Karpas-422 (cell line): ENCODE data around the gene PPT1. TPM values are rescaled to one million over a fixed set of nuclear protein-coding genes. Genes with fewer than 3 reads are reported as not detected.

ENCODE experiments used
- DNase-seq: peaks from one replicate; pipeline ENCODE4 v3.0.0-alpha.2; 2015
- H2AFZ ChIP-seq: fragments of 200-600 bp; sonication (generic); 2 replicates; pipeline ENCODE4 v1.6.1; 2014; ENCODE audit warnings: antibody characterized with exemption, low read length, mixed read lengths
- H3K27ac ChIP-seq: fragments of 200-600 bp; sonication (generic); 2 replicates; pipeline ENCODE4 v1.5.1; 2014; ENCODE audit warnings: mild to moderate bottlenecking, low read length, moderate library complexity
- H3K27me3 ChIP-seq: fragments of 200-600 bp; sonication (generic); 2 replicates; pipeline ENCODE4 v1.6.1; 2014; ENCODE audit warnings: low read length, mixed read lengths
- H3K36me3 ChIP-seq: fragments of 200-600 bp; sonication (generic); 2 replicates; pipeline ENCODE4 v1.6.1; 2014; ENCODE audit warnings: low read length, mixed read lengths; ENCODE audit not compliant: insufficient read depth
- H3K4me1 ChIP-seq: fragments of 200-600 bp; sonication (generic); 2 replicates; pipeline ENCODE4 v1.6.1; 2014; ENCODE audit warnings: mild to moderate bottlenecking, low read length, mixed read lengths
- H3K4me2 ChIP-seq: fragments of 200-600 bp; sonication (generic); 2 replicates; pipeline ENCODE4 v1.6.1; 2014; ENCODE audit warnings: low read length, low read depth, mild to moderate bottlenecking; ENCODE audit not compliant: poor library complexity, severe bottlenecking
- H3K4me3 ChIP-seq: fragments of 200-600 bp; sonication (generic); 2 replicates; pipeline ENCODE4 v1.5.1; 2014; ENCODE audit warnings: mild to moderate bottlenecking, antibody characterized with exemption, low read length, mixed read lengths
- H3K79me2 ChIP-seq: fragments of 200-600 bp; sonication (generic); 2 replicates; pipeline ENCODE4 v1.6.1; 2014; ENCODE audit warnings: mild to moderate bottlenecking, low read length, mixed read lengths
- H3K9ac ChIP-seq: fragments of 200-600 bp; sonication (generic); 2 replicates; pipeline ENCODE4 v1.6.0; 2014; ENCODE audit warnings: low read length
- H3K9me2 ChIP-seq: fragments of 200-600 bp; sonication (generic), shearing (Covaris generic); replicated peaks from 2 replicates; pipeline ENCODE4 v1.6.0; 2014; ENCODE audit warnings: mild to moderate bottlenecking, low read length, moderate library complexity; ENCODE audit not compliant: insufficient read depth
- H3K9me3 ChIP-seq: fragments of 300-700, 200-600 bp; sonication (generic); 2 replicates; pipeline ENCODE4 v1.6.1; 2014; ENCODE audit warnings: low read length, mixed read lengths
- H4K20me1 ChIP-seq: fragments of 200-600 bp; sonication (generic); 2 replicates; pipeline ENCODE4 v1.6.1; 2014; ENCODE audit warnings: mild to moderate bottlenecking, antibody characterized with exemption, low read length, low read depth; ENCODE audit not compliant: insufficient read depth
- total RNA-seq: library from RNA; depleted of rRNA; stranded (reverse); fragments of >200 nt; shearing (Covaris generic); gene quantifications from 2 replicates; pipeline ENCODE4 v1.2.3, GENCODE V29; 2014; ENCODE audit warnings: low replicate concordance

PPT1 gene
- total RNA-seq, 1 experiment from 2014 or later: 77.4 TPM

DNA sequence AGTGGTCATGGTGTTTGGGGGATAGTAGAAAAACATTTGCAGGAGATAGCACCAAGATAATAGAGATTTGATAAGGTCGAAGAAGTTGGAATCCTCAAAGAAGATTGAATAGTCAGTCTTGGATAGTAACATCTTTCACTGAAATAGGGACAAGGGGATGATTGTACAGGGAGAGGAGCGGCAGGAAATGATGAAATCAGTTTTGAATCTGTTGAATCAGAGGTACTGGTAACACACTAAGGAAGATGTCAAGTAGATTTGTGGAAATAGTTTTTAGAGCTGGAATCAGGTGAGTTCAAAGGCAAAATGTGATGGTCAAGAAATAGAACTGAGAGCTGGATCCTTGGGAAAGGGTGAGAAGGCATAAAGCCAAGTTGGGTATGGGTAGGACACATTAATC is 30.0 kb downstream of the PPT1 start:
- H3K27me3 ChIP-seq: no peaks in the 10 kb centered on the region
- H3K27ac ChIP-seq: peak overlapping the region; percentile 98
- no peaks in the 10 kb centered on the region for H4K20me1 ChIP-seq
- H3K36me3 ChIP-seq: peaks cover 70% of the 10 kb centered on the region
- H3K9ac ChIP-seq: 0 out of 2 replicates have a peak overlapping the region, but pooled peaks have one; percentile 6
- H2AFZ ChIP-seq: no peak overlapping the region
- H3K4me2 ChIP-seq: no peak overlapping the region
- H3K9me3 ChIP-seq: no peaks in the 10 kb centered on the region
- H3K4me3 ChIP-seq: no peak overlapping the region
- peaks cover 50% of the 10 kb centered on the region for H3K4me1 ChIP-seq
- no peaks in the 10 kb centered on the region for H3K9me2 ChIP-seq
- no peak for DNase-seq
- H3K79me2 ChIP-seq: peaks cover 15% of the 10 kb centered on the region

DNA sequence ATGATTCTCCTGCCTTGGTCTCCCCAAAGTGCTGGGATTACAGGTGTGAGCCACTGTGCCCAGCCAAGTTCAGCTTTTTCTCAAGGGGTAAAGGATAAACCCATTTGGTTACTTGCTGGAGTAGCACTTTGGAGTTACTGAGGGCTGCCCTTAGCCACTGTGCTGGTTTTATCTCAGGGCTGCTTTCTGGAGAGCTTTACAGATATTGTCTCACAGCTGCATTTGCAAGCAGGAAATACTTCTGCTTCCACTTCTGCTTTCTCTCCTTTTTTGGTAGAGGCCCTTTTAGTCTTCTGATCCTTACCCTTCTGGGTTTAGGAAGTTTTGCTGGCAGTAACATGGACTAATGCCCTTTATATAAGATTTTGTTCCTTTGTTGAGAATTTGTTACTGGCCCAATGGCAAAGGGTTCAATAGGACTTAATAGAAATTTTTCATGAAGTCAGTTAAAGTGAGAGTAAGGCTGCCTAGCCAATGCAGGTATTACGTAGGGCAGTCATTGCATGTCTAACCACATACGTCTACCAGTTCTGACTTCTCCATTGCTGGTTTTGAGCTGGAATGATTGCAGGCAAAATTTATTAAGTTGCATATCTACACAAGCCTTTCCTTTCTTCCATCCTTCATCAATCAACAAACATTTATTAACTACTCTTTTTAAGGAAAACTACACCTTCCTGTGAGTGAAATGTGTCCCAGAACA is 32.1 kb downstream of the PPT1 start:
- DNase-seq: peak; percentile 83
- Histone ChIP-seq H4K20me1 (no peaks in the 10 kb centered on the region), H3K9ac (peak overlapping the region; percentile 66), H3K79me2 (peaks cover 36% of the 10 kb centered on the region), H3K4me1 (peaks cover 71% of the 10 kb centered on the region), H3K4me2 (peak overlapping the region; percentile 74), H2AFZ (no peak overlapping the region), H3K9me2 (no peaks in the 10 kb centered on the region), H3K36me3 (peaks cover 72% of the 10 kb centered on the region), H3K9me3 (no peaks in the 10 kb centered on the region), H3K27ac (peak overlapping the region; percentile 98), H3K4me3 (peak overlapping the region; percentile 48; the same call in 1 of the 2 replicates), H3K27me3 (no peaks in the 10 kb centered on the region)

DNA sequence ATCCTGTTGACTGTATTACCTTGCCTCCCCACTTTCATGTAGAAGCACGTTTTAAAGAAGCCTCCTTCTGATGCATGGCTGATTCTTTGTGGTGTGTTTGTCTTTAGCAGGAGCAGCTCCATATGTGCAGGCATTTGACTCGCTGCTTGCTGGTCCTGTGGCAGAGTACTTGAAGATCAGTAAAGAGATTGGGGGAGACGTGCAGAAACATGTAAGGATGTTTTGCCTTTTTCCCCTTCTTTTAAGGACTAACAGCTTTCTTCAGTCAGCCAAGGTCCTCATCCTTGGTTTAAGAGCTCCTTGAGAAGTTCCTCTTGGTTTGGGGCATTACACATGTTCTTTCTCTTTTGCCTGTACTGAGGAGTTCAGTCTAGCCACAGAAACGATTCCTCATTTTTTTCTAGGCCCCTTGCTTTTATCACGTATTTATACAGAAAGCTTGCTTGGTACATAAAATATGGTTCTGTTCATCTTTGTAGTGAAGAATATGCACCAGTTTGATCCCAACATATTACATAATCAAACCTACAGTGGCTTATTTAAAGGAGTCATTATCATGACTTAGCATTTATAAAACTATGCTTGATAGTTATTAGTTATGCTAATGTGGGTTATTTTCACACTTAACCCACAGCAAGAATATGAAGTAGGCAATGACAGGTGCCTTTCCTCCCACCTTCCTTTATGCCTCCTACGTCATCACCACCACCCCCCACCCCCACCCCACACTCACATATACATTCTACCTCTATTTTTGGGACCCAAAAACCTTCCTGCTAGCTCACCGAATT is 36.9 kb downstream of the PPT1 start:
- H3K79me2 ChIP-seq: peaks cover 63% of the 10 kb centered on the region

DNA sequence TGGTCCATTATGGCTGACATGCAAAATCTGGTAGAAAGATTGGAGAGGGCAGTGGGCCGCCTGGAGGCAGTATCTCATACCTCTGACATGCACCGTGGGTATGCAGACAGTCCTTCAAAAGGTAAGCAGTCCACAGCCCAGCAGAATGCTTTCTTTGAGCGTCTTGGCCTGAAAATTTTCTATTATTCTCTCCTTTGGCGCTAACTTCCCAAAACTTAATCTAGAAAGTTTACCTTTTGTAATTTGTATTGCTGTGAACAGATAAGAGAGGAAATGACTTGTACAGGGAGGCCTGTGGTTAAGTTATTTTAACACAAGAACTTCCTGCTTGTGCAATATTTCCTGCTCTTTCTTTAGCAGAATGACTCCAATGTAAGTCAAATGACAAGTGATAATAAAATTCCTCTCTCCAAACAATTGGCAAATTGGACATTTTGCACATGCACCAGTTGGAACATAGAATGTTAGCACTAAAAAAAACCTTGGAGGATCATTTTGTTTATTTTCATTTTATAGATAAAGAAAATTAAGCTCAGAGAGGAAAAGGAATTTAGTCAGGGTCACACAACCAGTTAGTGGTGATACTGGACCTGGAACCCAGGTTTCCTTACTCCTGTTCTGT is 37.6 kb downstream of the PPT1 start:
- H3K4me3 ChIP-seq: peak overlapping the region; percentile 56
- peak overlapping the region; percentile 64 for H3K9ac ChIP-seq
- H3K36me3 ChIP-seq: peaks cover 35% of the 10 kb centered on the region
- no peaks in the 10 kb centered on the region for H3K9me3 ChIP-seq
- no peaks in the 10 kb centered on the region for H3K9me2 ChIP-seq
- peaks cover 3% of the 10 kb centered on the region; the same call in 1 of the 2 replicates for H4K20me1 ChIP-seq
- peaks cover 72% of the 10 kb centered on the region for H3K4me1 ChIP-seq
- H2AFZ ChIP-seq: no peak overlapping the region
- no peaks in the 10 kb centered on the region for H3K27me3 ChIP-seq
- peak overlapping the region; percentile 79 for H3K4me2 ChIP-seq
- H3K27ac ChIP-seq: peak overlapping the region; percentile 98
- peak; percentile 81 for DNase-seq
- H3K79me2 ChIP-seq: peaks cover 68% of the 10 kb centered on the region

More for the DNA sequence above, 36.9 kb downstream of the PPT1 start:
- H4K20me1 ChIP-seq: peaks cover 3% of the 10 kb centered on the region; the same call in 1 of the 2 replicates
- H3K27me3 ChIP-seq: no peaks in the 10 kb centered on the region
- H3K36me3 ChIP-seq: peaks cover 36% of the 10 kb centered on the region
- H3K27ac ChIP-seq: peak overlapping the region; percentile 98
- H3K9me2 ChIP-seq: no peaks in the 10 kb centered on the region
- no peak for DNase-seq
- H3K4me2 ChIP-seq: peak overlapping the region; percentile 79
- peak overlapping the region; percentile 64 for H3K9ac ChIP-seq
- H3K4me1 ChIP-seq: peaks cover 79% of the 10 kb centered on the region
- no peak overlapping the region for H2AFZ ChIP-seq
- H3K9me3 ChIP-seq: no peaks in the 10 kb centered on the region
- H3K4me3 ChIP-seq: peak overlapping the region; percentile 56; the same call in 1 of the 2 replicates

DNA sequence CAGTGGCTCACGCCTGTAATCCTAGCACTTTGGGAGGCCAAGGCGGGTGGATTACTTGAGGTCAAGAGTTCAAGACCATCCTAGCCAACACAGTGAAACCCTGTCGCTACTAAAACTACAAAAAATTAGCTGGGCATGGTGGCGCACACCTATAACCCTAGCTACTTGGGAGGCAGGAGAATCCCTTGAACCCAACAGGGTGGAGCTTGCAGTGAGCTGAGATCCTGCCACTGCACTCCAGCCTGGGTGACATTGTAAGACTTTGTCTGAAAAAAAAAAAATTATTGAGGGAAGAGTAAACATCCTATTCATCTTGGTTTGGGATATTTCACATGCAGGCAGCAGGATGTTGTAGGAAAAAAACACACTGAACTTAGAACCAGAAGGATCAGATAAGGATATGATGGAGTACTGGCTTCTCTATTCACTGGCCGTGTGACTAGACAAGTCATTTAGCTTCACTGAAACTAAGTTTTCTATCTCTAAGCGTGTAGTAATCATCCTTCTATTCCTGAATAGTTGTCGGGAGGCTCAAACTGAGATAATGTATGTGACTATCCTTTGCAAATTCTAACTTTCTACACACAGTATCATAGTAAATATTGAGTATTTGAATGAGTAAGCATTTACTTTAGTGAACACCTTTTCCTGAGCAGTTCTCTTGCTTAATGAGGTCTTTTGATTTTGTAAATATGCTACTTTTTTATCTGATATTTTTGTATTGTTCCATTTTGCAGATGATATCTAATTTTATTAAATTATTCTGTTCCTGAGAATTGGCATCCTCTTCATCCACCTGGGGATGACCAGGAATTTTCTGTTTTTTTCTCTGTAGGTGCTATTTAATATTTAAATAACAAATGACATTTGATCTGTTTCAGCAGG is 38.4 kb downstream of the PPT1 start:
- no peak for DNase-seq
- peaks cover 74% of the 10 kb centered on the region for H3K79me2 ChIP-seq
- no peaks in the 10 kb centered on the region for H3K27me3 ChIP-seq
- no peaks in the 10 kb centered on the region for H3K9me3 ChIP-seq
- H4K20me1 ChIP-seq: peaks cover 3% of the 10 kb centered on the region; the same call in 1 of the 2 replicates
- H3K4me1 ChIP-seq: peaks cover 65% of the 10 kb centered on the region
- H3K4me2 ChIP-seq: peak overlapping the region; percentile 79
- H3K9ac ChIP-seq: peak overlapping the region; percentile 12; the same call in 1 of the 2 replicates
- H3K27ac ChIP-seq: peak overlapping the region; percentile 98
- peaks cover 30% of the 10 kb centered on the region for H3K36me3 ChIP-seq
- peak overlapping the region; percentile 56; the same call in 1 of the 2 replicates for H3K4me3 ChIP-seq
- no peaks in the 10 kb centered on the region for H3K9me2 ChIP-seq
- no peak overlapping the region for H2AFZ ChIP-seq

DNA sequence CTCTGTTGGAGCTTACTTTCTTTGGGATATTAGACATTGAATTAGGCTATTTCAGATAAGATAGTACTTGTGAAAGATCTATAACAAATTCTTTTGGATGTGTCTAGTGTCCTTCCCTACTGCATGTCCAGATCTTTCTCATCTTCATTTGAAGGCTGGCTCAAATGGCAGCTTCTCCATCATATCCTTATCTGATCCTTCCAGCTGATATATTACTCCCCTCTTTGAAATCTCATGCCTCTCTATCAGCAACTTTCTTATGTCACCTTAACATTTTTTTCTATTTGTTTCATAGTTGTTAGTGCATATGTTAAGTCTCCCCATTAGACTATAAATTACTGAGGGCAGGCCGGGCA is 39.0 kb downstream of the PPT1 start:
- Histone ChIP-seq H3K4me1 (peaks cover 59% of the 10 kb centered on the region), H3K4me2 (no peak overlapping the region), H3K9me3 (no peaks in the 10 kb centered on the region), H4K20me1 (peaks cover 3% of the 10 kb centered on the region; the same call in 1 of the 2 replicates), H3K27me3 (no peaks in the 10 kb centered on the region), H3K9me2 (no peaks in the 10 kb centered on the region), H3K36me3 (peaks cover 25% of the 10 kb centered on the region), H2AFZ (no peak overlapping the region), H3K79me2 (peaks cover 80% of the 10 kb centered on the region), H3K27ac (peak overlapping the region; percentile 98), H3K4me3 (no peak overlapping the region), H3K9ac (no peak overlapping the region)
- DNase-seq: no peak

DNA sequence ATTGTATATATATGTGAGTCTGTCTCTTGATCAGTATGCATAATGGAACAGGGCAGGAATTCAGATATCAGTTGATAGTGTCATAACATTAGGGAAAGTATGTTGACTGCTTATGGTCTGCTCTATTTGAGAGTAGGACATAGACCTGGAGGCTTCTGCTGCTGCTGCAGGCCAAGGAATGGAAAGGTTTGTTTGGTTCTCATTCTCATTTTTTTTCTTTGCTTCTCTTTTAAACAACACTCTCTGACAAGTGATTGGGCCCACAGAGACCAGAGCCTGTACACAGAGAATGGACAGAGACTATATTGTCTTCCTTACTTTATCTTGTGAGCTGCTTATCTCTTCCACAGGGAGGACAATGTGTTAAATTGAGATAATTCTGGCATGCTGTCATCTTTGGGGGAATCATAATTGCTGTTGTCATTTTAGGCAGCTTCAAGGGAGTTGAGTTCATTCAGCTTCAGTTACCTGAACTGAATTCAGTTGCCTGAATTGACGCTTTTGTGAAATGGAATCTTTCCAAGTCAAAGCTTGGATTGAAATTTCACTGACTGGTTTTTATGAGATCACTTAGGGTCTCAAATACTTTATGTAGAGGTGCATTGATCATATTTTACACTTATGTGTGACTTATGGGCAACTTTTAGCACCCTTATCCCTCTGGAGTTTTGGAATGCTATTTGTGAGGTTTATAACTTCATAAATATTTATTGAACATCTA is 39.6 kb downstream of the PPT1 start:
- H3K27ac ChIP-seq: peak overlapping the region; percentile 98
- peaks cover 25% of the 10 kb centered on the region for H3K36me3 ChIP-seq
- DNase-seq: no peak
- no peaks in the 10 kb centered on the region for H3K9me2 ChIP-seq
- no peaks in the 10 kb centered on the region for H3K9me3 ChIP-seq
- H3K9ac ChIP-seq: no peak overlapping the region
- H3K4me2 ChIP-seq: no peak overlapping the region
- no peak overlapping the region for H2AFZ ChIP-seq
- H3K4me1 ChIP-seq: peaks cover 59% of the 10 kb centered on the region
- peaks cover 84% of the 10 kb centered on the region for H3K79me2 ChIP-seq
- no peaks in the 10 kb centered on the region for H3K27me3 ChIP-seq
- H4K20me1 ChIP-seq: peaks cover 3% of the 10 kb centered on the region; the same call in 1 of the 2 replicates
- no peak overlapping the region for H3K4me3 ChIP-seq
